Occipital lobe (tissue), 2 donors: ENCODE measurements around the gene ACE. TPM values are rescaled to one million over a fixed set of nuclear protein-coding genes. Genes with fewer than 3 reads are reported as not detected.

ENCODE experiments used
- DNase-seq: peaks from one replicate; lab custom pipeline; 2025; lab: John Stamatoyannopoulos, UW
- total RNA-seq: library from RNA; depleted of rRNA; stranded (reverse); fragments of >200 nt; gene quantifications from one replicate; pipeline ENCODE4 v1.2.3, GENCODE V29; 2014

ACE gene
- total RNA-seq, 1 donor from 2014 or later = 5.3 TPM

DNA sequence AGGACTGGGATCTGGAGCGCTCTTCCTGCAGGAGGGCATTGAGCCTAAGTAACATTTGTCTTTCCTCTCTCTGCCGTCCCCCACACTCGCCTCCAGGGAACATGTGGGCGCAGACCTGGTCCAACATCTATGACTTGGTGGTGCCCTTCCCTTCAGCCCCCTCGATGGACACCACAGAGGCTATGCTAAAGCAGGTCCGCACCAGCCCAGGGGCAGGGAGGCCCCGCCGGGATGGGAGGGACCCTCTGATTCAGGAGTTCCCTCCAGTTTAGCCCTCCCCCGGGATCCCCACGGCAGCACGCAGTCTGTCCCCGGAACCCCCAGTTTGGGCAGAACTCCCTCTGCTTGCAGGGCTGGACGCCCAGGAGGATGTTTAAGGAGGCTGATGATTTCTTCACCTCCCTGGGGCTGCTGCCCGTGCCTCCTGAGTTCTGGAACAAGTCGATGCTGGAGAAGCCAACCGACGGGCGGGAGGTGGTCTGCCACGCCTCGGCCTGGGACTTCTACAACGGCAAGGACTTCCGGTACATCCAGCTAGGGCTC, 14.1 kb downstream of the ACE start:
- DNase-seq = no peak

DNA sequence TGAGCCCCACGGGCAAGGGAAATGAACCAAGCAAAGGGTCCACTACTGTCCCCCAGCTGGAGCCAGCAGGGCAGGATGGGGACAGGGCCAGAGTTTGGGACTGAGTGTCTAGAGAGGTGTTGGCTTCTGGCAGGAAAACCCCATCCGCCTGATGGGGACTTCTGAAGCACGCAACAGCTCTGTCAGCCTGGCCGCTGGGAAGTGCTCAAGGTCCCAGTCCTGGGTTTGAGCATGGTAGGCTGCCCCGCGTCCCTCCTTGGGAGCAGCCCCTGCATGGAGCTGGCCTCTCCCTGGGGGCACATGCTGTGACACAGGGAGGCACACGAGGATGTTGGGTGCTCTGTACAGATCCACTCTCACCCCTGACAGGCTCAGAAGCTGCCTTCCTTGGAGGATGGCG, 14.6 kb downstream of the ACE start:
- no peak for DNase-seq

DNA sequence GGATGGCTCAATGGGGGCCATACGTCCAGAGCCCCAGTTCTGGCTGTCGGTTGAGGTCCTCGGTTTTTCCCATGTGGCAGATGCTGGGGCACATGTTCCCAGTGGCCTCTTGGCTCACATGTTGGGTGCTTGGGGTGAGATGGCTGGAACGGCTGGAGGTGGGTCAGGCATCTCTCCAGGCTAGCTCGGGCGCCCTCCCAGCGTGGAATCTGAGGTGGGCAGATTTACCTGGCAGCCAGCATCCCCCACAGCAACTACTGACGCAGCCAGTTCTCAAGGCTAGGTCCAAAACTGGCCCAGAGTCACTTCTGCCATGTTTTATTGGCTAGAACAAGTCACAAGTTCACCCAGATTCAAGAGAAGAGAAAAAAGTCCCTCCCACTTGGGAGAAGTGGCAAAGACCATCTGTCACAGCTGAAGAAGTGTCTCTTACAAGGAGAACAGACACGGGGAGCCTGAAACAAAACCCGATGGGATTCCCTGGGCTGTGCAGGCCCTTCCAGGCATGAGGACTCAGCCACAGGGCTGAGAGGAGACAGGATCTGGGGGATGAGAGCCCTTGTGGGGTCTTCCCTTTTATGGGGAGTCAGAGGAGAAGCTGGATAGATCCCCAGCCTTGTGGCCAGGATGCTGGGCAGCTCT, 15.2 kb downstream of the ACE start:
- no peak for DNase-seq

DNA sequence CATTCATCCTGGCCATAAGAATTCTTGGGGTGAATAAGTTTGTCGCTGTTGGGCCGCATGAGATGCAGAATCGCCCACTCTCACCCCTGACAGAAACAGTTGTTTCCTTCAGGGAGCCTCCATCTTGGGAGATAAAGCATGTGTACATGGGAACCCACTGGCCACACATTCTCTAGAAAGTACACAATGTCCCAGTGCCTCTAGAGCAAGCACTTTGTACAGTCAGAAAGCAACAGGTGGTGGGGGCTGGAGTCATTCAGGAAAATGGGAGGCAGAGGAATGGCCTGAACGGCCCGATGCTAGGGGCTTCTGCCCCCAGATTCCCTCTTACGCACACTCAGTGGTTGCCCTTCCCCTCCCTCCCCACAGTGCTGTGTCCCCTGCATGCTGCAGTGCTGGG, 16.1 kb downstream of the ACE start:
- DNase-seq = no peak

DNA sequence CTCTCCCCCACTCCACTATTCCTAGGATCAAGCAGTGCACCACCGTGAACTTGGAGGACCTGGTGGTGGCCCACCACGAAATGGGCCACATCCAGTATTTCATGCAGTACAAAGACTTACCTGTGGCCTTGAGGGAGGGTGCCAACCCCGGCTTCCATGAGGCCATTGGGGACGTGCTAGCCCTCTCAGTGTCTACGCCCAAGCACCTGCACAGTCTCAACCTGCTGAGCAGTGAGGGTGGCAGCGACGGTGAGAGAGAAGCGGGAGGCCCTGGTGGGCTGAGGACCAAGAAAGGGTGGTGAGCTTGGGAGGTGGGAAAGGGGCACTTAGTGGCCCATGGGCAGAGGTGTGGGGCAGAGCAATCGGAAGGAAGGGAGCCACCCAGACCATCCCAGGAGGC, 16.6 kb downstream of the ACE start:
- no peak for DNase-seq

DNA sequence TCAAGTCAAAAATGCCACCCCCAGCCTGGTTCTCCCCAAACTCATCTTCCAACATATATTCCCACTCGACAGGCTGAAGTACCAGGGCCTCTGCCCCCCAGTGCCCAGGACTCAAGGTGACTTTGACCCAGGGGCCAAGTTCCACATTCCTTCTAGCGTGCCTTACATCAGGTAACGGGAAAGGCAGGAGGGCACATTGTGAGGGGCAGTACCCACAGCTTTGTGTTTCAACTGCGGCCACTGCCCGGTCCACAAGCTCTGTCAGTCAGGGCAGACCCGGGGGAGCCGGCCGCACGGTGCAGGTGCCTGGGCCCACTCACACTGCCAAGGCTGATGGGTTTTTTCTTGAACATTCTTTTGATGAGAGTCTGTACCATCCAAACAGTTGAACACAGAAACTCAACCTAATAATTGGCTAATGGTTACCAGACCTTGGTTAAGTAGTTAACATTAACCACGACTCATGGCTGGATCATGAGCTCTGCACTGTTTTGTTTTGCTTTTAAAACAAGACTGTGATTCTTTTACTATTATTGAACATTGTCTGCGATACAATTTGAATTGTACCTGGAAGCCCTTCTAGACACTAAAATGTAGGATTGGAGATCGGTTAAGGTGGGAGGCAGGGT, 17.6 kb downstream of the ACE start:
- DNase-seq = no peak

DNA sequence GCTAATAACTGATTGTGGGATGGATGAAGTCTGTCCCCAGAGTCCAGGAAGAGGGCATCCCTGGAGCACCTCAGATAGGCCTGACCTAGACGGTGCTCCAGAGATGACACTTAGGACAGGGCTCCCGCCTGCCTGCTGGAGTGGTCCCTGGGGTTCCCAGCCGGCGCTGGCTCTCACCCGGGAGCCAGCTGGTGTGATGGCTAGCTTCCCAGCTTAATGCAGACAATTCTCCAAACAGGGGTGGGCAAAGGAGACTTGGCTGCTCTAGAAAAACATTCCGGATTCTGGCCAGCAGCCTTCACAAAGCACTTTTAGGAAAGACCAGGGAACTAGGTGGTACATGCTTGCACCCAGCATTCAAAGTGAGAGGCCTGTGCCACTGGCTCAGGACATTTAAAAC, 18.6 kb downstream of the ACE start:
- DNase-seq = no peak

DNA sequence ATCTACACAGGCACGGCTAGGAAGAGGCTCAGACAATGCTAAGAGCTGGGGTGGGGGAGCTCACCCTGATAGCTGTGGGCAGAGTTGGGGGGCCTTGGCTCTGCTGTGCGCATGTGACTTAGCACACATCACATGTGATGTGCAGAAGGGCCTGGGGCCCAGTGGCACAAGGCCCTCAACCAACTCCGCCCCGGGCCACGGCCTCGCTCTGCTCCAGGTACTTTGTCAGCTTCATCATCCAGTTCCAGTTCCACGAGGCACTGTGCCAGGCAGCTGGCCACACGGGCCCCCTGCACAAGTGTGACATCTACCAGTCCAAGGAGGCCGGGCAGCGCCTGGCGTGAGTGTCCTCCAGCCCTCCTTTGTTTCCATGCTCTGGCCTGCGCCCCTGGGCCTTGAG, 19.3 kb downstream of the ACE start:
- DNase-seq = no peak

DNA sequence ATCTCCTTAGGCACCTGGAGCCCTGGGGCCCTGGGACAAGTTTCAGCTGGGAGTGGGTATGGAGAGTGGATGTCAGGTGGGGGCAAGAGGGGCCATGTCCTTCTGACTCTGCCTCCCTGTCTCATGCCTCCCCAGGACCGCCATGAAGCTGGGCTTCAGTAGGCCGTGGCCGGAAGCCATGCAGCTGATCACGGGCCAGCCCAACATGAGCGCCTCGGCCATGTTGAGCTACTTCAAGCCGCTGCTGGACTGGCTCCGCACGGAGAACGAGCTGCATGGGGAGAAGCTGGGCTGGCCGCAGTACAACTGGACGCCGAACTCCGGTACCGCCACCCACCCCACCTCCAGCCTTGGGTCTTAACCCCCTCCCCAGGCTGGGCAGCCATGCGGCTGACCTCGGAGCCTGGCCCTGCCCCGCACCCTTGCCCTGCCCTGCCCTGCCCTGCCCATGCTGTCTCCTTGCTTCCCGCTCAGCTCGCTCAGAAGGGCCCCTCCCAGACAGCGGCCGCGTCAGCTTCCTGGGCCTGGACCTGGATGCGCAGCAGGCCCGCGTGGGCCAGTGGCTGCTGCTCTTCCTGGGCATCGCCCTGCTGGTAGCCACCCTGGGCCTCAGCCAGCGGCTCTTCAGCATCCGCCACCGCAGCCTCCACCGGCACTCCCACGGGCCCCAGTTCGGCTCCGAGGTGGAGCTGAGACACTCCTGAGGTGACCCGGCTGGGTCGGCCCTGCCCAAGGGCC, 20.0 kb downstream of the ACE start:
- DNase-seq = no peak

DNA sequence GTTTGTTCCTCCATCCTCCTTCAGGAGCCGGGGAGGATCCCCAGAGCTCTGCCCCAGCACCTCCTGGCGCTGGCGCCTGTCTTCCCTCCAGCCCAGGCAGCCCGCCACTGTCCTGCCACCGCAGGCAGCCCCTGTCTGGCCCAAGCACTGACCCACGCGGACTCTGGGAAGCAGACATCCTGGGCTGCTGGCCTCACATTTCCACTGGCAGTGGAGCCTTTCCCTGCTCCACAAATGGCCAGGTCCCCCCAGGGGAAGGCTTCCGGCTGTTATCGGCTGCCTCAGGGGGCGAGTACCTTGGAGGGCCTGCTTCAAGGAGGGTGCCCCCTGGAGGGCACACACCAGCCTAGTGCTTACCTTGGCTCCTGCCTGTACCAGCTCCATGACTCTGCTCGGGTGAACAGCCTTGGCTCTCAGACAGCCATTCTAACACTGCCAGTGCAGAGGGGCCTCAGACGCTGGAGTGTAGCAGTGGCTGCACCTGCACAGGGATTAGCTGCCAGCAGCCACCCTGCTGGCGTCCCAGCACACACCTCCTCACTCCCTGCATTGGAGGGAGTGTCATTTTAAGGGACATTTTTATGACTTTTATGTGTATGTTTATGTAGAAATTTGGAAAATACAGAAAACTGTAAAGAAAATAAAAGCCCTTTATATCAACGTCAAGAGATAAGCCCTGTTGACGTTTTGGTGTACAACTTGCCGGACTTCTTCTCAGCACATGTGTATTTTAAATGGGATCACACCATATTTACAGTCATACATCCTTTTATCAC, 21.0 kb downstream of the ACE start:
- no peak for DNase-seq

DNA sequence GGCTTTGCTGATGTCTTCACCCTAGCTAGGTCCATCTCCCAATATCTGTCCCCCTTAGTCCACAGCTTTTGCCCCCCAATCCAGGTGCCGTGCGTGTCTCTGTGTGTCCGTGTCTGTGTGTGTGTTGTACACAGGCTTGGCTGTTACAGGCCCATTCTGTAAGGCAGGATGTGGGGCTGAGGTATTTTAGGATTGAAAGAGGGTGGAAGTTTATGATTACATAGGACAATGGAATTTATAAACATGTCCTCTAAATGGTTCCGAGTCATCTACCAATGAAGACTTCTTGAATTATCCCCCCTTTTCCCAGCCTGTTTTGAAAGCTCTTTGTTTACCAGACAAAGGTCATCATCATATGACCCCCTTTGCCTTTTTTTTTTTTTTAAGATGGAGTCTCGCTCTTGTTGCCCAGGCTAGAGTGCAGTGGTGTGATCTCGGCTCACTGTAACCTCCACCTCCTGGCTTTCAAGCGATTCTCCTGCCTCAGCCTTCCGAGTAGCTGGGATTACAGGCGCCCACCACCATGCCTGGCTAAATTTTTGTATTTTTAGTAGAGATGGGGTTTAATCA, 21.9 kb downstream of the ACE start:
- no peak for DNase-seq

DNA sequence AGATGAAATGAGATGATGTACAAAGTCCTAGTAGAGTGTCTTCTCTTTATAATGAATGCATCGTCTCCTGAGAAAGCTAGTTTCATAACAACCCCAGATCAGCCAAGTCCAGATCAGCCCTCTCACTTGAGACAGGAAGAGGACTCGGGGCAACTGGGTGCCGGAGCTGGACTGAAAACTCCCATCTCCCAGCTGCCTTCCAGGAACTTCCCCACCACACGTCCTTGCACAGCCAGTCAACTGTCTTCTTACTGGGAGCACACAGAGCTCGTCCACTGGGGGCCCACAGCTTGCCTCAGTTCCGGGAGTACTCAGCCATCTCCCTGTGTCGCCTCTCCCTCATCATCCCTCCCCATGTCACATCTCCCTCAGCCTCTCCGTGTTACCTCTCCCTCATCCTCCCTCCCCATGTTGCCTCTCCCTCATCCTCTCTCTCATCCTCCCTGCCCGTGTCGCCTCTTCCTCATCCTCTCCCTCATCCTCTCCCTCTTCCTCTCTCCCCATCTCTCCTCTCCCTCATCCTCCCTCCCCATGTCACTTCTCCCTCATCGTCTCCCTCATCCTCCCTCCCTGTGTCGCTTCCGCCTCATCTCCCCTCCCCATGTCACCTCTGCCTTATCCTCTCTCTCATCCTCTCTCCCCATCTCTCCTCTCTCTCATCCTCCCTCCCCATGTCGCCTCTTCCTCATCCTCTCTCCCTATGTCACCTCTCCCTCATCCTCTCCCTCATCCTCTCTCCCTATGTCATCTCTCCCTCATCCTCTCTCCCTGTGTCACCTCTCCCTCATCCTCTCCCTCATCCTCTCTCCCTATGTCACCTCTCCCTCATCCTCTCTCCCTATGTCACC, 23.9 kb downstream of the ACE start:
- DNase-seq = no peak

DNA sequence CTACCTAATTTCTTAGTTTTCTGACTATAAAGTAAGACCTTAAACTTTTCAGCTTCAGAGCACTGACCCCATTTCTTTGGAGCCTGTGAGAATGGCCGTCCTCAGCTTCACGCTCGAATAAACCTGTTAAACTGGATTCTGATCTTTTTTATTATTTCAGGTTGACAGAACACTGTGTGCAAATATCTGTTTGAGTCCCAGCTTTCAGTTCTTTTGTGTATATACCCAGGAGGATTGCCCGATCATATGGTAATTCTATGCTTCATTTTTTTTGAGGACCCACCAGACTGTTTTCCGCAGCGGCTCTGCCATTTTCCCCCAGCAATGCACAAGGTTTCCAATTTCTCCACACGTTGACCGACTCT, 26.5 kb downstream of the ACE start:
- DNase-seq = no peak

DNA sequence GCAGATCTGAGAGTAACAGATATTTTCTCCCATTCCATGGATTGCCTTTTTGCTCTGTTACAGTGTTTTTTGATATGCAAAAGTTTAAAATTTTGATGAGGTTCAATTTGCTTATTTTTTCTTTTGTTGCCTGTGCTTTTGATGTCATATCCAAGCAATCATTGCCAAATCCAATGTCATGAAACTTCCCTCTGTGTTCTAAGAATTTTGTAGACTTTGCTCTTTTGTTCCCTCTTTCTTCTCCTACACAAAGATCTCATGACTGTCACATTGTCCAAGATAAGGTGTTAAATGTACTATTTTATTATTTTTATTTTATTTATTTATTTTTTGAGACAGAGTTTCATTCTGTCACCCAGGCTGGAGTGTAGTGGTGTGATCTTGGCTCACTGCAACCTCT, 27.4 kb downstream of the ACE start:
- DNase-seq = no peak

DNA sequence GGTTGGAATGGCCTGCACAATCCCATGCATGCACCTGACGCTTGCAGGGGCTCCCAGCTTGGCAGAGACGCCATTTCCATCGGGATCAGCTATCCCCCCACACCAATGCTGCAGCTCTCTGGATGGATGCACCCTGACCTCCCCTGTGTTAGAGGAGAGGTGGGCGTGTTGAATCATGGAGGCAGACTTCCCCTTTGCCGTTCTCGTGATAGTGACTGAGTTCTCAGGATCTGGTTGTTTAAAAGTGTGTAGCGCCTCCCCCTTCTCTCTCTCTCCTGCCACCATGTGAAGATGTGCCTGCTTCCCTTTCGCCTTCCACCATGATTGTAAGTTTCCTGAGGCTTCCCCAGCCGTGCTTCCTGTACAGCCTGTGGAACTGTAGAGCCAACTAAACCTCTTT, 28.5 kb downstream of the ACE start:
- DNase-seq = no peak

DNA sequence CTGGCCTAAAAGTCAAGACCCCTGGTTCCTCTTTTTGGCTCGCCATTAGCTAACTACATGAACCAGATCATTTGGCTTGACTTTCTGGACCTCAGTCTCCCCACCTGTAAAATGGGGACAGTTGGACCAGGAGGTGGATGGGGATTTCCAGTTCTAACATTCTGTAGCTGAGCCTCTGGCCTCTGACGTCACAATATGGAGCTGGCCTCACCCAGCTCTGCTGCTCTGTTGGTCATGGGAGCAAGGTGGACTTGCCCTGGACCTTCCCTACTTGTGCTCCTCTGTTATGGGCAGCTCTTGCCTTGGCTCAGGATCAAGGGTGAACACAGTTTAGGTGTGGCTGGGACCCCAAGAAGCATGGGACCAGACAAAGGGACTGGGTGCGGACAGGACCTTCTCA, 29.8 kb downstream of the ACE start:
- no peak for DNase-seq

DNA sequence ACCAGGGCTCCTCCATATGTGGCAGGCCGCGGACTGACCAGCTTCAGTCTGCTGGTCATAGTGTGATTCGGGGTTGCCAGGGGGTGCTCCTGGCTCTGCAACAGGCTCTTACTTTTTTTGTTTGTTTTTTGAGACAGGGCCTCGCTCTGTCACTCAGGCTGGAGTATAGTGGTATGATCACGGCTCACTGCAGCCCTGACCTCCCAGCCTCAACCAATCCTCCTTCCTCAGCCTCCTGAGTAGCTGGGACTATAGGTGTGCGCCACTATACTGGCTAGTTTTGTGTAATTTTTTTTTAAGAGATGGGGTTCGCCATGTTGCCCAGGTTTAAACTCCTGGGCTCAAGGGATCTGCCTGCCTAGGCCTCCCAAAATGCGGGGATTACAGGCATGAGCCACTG, 34.5 kb downstream of the ACE start:
- no peak for DNase-seq

DNA sequence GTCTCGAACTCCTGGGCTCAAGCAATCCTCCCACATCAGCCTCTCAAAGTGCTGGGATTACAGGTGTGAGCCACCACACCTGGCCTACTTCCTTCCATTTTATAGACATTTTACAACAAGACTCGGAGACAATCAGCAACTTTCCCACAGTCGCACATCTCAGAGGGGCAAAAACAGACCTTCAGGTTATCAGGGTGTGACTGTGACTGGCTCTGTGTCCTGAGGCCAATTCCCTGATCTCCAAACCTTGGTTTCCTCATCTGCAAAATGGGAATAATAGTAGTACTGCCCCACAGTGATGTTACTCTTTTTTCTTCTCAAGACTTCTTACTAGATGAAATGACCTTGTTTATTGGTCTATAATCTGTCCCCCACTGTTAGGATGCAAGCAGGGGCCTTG, 35.5 kb downstream of the ACE start:
- DNase-seq = no peak

DNA sequence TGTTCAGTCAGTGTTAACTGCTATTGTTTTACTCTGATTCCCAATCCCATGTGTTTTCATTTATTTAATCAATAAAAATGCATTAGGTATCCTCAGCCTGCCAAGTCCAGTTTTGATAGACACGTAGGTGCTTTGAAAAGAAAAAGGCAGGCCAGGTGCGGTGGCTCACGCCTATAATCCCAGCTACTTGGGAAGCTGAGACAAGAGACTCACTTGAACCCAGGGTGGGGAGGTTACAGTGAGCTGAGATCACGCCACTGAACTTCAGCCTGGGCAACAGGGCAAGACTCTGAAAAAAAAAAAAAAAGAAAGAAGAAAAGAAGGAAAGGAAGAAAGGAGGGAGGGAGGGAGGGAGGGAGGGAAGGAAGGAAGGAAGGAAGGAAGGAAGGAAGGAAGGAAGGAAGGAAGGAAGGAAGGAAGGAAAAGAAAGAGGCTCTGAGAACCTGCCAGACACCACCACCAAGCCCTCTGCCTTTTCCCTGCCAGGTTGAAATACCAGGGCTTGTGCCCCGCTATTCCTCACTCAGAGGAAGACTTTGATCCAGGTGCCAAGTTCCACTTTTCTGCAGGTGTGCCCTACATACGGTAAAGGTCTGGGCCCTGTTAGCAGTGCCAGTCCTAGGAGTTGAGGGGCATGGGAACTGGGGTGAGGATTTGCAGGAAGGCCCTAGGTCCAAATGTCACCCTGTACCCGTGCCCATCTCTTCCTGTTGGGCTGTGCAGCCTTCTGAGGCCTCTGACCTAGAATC, 36.2 kb downstream of the ACE start:
- DNase-seq = no peak

DNA sequence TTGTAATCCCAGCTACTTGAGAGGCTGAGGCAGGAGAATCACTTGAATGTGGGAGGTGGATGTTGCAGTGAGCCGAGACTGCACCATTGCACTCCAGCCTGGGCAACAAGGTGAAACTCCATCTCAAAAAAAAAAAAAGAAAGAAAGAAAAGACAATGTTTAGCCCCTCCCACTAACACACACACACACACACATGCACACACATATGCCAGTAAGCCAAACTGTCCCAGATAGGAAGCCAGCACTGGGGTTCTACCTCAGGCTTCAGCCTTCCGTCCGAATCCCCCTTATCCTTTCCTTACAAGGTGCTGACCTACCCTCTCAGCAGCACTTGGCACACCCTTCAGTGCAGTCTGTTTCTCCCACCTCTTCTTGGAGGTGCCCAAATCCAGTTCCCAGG, 37.6 kb downstream of the ACE start:
- no peak for DNase-seq
